GM21528 (cell line): ENCODE data around the gene IKZF4.
A peak's percentile ranks its signal among the peaks of the same experiment; 100 is the strongest.
"Not testable (repeated sequence)": the region's sequence is repeated elsewhere in the genome, so short reads cannot be mapped to it uniquely, and the experiment has no call there.

ENCODE experiments used
- ATAC-seq: cut with Tn5 transposase; IDR thresholded peaks from one replicate; pipeline ENCODE4 v1.9.1; 2021; ENCODE audit warnings: mild to moderate bottlenecking, moderate library complexity; ENCODE audit not compliant: unreplicated experiment, low FRiP score

IKZF4 gene

DNA sequence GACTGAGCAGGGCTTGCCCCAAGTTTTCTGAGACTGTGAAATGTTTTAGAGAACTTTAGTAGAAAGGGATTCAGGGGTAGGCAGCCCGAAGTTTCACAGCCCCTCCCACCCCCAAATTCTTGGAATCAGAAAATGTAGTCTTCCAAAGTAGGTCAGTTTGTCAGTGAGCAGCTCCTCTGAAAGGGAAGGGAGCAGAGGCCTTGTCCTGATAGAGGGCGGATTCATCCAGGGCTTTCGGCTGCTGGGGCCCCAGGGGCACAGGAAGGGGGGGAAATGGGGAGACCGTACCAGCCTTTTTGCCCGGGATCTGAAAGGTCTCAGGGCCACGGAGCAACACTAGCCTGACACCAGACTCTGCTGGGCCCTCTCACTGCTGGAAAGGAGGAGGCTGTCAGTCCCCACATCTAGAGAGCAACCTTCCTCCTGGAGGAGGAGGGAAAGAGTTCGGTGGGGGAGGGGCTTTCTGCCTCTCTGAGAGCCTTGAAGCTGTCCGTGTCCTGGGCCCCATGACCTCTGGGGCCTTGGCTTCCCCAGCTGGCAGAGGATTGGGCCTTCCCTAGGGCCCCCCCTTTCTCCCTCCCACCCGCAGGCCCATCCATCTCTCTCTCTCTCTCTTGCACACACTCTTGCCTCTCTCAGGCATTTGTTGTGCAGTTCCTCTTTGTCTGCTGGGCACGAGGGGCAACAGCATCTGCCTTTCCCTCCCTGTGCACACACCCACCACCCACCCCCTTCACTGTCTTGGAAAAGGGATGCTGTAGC lies at the start of gene IKZF4:
Gene IKZF4, plus strand, starts transcription at position 621 of the 762 bp plus-strand sequence. CDS start 451 bp downstream, outside the sequence.
- ATAC-seq: no peak

DNA sequence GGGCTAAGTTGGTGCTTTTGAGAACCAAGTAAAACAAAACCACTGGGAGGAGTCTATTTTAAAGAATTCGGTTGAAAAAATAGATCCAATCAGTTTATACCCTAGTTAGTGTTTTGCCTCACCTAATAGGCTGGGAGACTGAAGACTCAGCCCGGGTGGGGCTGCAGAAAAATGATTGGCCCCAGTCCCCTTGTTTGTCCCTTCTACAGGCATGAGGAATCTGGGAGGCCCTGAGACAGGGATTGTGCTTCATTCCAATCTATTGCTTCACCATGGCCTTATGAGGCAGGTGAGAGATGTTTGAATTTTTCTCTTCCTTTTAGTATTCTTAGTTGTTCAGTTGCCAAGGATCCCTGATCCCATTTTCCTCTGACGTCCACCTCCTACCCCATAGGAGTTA lies 48.8 kb upstream of the IKZF4 start:
- ATAC-seq: no peak

DNA sequence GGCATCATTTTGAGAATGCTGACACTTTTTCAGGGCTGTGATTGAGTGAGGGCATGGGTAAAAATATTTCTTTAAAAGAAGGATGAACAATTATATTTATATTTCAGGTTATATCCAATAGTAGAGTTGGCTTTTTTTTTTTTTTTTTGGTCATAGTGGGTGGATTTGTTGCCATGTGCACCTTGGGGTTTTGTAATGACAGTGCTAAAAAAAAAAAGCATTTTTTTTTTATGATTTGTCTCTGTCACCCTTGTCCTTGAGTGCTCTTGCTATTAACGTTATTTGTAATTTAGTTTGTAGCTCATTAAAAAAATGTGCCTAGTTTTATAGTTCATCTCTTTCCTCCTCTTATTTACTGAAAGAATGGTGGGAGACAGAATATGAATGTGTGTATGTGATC lies 48.4 kb upstream of the IKZF4 start:
- ATAC-seq: no peak

GRCh38 chr12:55972911-55973598 lies 47.8 kb upstream of the IKZF4 start:
- no peak for ATAC-seq

DNA sequence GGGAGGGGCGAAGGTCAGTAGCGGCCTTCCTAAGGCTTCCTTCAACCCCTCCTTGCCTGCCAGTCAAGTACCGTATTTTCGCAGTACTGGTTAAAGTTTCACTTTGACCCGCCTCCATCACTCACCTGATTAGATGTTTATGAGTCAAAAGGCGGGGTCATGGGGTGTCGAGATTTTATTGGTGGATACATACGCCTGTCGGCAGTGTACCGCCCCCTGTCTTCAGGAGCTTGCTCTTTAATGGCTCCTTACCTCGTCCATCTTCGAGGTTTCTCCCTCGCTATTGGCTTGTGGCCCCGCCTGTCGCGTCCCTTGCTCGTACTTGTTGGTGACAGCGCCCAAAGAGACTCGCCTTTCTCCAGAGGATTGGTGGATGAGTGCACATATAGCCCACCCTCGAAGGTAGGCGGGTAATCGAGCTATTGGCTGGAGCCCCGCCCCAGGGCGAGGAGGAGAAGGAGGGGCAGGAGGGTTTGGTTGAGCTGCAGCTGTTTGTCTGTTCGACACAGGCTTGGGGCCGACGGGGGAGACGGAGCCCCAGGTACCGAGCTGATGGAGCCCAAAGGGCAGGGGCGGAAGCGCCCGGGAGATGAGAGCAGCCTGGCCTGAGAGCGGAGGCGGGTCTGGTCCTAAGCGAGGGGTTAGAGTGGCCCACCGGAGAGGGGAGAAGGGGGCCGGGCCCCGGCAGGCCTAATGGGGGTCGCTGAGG lies 47.1 kb upstream of the IKZF4 start, which contains the start of gene RAB5B:
Gene RAB5B, plus strand, starts transcription at position 480 of the 709 bp plus-strand sequence. CDS start 12,883 bp downstream, outside the sequence.
- peak; percentile 94 for ATAC-seq

DNA sequence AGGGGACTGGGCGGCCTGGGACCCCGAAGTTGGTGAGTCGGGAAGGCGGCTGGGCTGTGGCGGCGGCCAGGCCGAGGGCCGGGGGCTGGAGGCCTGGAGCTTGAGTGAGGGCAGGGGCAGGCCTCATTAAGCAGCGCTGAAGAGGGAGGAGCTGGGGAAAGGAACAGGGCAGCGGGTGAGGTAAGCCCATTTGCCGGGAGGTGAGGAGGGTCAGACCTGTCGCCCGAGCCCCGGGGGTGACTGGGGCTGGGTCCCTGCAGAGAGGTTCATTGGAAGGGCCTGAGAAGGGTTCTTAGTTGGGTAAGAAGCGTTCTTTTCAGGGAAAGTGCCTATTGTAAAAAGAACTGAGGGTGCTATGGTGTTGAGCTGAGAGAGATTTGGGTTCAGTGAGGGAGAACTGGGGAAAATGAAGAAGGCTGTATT lies 46.5 kb upstream of the IKZF4 start:
- ATAC-seq: peak; percentile 20

DNA sequence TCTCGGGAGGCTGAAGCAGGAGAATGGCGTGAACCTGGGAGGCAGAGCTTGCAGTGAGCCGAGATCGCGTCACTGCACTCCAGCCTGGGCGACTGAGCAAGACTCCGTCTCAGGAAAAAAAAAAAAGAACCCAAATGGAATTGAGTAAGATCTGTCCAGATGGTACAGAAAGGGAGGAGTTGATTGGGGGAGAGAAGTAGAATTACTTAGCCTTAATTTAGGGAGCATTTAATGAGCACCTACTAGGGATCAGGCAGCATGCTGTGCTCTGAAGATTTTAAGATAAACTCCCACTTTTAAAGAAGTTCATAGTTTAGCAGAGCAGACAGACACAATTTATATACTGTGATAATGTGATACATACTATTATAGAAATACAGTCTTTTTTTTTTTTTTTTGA lies 42.5 kb upstream of the IKZF4 start:
- no peak for ATAC-seq

DNA sequence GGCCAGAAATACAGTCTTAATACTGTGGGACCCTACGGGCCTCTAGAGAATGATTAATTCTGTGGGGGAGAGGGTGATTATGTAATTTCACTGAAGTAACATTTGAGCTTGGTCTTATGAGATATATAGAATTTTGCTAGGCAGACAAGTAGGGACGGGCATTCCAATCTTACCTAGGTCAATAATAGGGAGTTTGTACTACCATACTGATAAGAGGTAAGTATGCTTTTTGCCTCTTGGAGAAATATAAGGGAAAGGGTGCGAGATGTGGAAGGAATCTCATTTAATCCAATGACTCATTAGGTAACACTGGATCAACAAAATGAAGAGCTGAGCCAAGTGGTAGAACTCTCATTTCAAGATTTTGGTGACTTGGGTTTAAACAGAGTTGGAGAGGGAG lies 41.8 kb upstream of the IKZF4 start:
- ATAC-seq: no peak

- ATAC-seq: not testable (repeated sequence)
These were observed 39.0 kb upstream of the IKZF4 start for GRCh38 chr12:55981882-55982281.

- no peak for ATAC-seq
These were observed 38.4 kb upstream of the IKZF4 start for GRCh38 chr12:55982319-55982936.

DNA sequence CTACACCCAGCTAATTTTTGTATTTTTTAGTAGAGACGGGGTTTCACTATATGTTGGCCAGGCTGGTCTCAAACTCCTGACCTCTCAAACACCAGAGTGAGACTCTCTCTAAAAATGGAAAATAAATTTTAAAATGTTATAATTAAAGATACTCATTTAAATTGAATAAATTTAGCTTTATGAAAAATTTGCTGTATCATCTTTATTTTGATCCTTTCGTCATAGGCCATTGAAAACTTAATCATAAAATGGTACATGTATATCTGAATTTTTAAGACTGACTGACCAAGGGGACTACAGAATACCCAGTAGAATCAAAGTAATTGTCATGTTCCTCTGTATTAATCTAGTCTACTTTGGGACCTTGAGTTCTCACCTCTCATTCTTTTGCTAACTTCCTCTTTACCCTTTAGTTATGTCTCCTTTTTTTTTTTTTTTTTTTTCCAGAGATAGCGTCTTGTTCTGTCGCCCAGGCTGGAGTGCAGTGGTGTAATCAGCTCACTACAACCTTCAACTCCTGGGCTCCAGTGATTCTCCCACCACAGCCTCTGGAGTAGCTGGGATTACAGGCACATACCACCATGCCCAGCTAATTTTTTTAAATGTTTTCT lies 37.5 kb upstream of the IKZF4 start:
- ATAC-seq: no peak

- no peak for ATAC-seq
These were observed 36.0 kb upstream of the IKZF4 start for GRCh38 chr12:55984861-55985260.

DNA sequence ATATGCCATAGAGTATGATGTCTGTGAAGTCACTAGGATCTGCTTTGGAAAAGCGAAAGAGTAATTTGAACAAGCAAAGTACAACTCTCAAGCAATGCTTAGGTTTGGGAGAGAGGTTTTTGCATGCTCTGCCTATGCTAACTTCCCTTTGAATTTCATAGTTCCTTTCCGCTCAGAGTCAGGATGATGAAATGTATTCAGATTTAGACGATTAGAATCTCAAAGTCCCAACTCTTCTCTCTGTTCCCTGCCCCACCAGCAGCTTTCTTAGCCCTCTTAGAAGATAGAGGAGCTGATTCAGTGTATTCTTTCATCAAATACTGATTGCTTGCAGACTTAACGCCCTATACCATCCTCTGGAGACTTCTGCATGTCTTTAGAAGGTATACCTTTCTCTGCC lies 35.5 kb upstream of the IKZF4 start:
- ATAC-seq: no peak

GRCh38 chr12:55985976-55986375 lies 34.9 kb upstream of the IKZF4 start:
- ATAC-seq: not testable (repeated sequence)

DNA sequence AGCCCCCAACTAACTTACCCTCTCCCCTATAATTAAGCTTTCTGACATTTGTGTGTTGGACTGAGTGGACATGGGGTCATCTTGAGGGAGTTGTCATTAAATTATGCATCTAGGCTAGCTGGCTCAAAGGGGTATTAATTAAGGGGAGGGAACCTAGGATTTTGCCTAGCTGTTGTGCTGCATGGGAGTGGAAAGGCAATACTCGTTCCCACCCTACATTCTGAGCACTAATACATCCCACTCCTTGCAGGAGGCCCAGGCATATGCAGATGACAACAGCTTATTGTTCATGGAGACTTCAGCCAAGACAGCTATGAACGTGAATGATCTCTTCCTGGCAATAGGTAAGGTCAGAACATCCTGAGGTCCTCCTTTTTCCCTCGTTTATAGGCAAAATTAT lies 29.7 kb upstream of the IKZF4 start:
- ATAC-seq: no peak

DNA sequence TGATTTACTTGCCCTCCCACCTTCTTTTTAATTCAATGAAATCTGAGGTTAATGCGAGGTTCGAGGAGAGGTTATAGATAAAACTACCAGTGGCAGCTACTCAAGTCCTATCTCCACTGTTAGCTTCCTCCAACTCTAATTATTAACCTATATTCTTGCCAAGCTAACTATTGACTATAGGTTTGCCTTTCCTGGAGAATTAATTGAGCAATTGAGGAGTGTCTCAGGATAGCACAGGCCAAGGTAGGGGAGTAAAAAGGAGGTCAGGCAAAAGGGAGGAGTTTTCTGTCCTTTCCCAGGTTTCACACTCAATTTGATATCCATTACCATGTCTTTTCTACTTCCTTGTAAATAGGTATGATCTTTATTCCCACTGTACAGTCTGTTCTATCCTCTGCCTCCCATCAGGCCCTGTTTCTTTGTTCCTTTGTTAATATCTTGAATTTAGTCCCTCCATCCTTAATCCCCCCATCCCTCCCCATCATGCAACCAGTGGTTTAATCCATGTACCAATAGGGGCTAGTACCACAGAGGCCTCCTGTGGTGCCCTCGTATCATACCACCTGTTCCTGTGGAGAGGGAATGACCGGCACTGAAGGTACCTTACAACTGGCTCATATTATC lies 27.5 kb upstream of the IKZF4 start:
- ATAC-seq: no peak

GRCh38 chr12:55995366-55995765 lies 25.5 kb upstream of the IKZF4 start:
- ATAC-seq: no peak

DNA sequence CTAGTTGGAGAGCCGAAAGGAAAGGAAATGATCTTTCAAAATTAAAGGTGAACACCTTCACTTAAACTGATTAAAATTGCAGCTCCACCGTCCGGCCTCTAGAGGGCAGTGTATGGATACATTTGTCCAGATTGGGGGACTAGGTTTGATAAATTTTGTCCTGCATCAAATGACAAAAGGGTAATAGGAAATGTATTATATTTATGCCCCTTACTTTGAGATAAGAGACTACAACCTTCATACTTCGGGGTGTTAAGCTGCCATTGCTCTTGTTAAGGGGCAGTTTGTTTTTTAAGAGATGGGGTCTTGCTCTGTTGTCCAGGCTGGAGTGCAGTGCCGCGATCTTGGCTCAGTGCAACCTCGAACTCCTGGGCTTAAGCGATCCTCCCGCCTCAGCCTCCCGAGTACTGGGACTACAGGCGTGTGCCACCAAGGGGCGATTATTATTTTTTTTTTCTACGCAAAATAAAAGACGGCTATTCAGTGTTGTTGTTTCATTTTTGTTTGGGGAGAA lies 24.6 kb upstream of the IKZF4 start:
- no peak for ATAC-seq

- ATAC-seq: peak; percentile 97
These were observed 23.9 kb upstream of the IKZF4 start, which contains the start of gene SUOX for GRCh38 chr12:55996715-55997534. Gene SUOX, plus strand, starts transcription at chr12:55997276. Its CDS starts 4,946 bp downstream, at chr12:56002222.
